Psoas muscle (tissue), 8 donors: ENCODE measurements around the gene PCDHGA8. TPM values are rescaled to one million over a fixed set of nuclear protein-coding genes. Genes with fewer than 3 reads are reported as not detected.
"Not testable (repeated sequence)": the region's sequence is repeated elsewhere in the genome, so short reads cannot be mapped to it uniquely, and the experiment has no call there.

Source experiments
- ATAC-seq, 4 donors: fragments of 200-7000 bp; cut with Tn5 transposase; one replicate each; pipeline ENCODE4 v1.9.1; 2020; ENCODE audit warnings: moderate library complexity in 3 of 4, mild to moderate bottlenecking in 2 of 4
- DNase-seq, 2 donors: peaks; one replicate each; pipeline ENCODE4 v3.0.0-alpha.2; 2020
- H3K27ac ChIP-seq: fragments of 200-600 bp; one replicate; pipeline ENCODE4 v1.8.0; 2022
- H3K27me3 ChIP-seq, 3 donors: fragments of 200-600 bp in 1 of 3; one replicate each; pipeline versions ENCODE4 v1.6.1 to v1.8.0; 2013 to 2022; ENCODE audit warnings: low read length in 2 of 3, mild to moderate bottlenecking in 2 of 3, moderate library complexity in 1 of 3; ENCODE audit not compliant: insufficient read depth in 3 of 3
- H3K36me3 ChIP-seq, 2 donors: fragments of 200-600 bp in 1 of 2; one replicate each; pipeline versions ENCODE4 v1.6.1 to v1.8.0; 2013 to 2022; ENCODE audit warnings: low read depth in 1 of 2, mild to moderate bottlenecking in 1 of 2, moderate library complexity in 1 of 2; ENCODE audit not compliant: insufficient read depth in 1 of 2
- H3K4me1 ChIP-seq: fragments of 200-600 bp; one replicate; pipeline ENCODE4 v1.8.0; 2022
- H3K4me3 ChIP-seq: fragments of 200-600 bp; one replicate; pipeline ENCODE4 v1.8.0; 2022; ENCODE audit warnings: mild to moderate bottlenecking
- H3K9me3 ChIP-seq: fragments of 200-600 bp; one replicate; pipeline ENCODE4 v1.8.0; 2022
- WGBS, 3 donors: extraction: QIAGEN DNeasy Blood & Tissue Kit; methylation state at CpG; one replicate each; pipeline versions ENCODE4 v1.1.6 to v1.1.7; 2013; 5-methylcytosine and 5-hydroxymethylcytosine counted together
- intact Hi-C, 2 donors: fragments of 100-400 bp; cut with DNase I; formaldehyde crosslinking; loops; one replicate each; pipeline versions ENCODE4 v1.11.0 to v1.14.2; 2022
- polyA plus RNA-seq, 3 donors: library from polyadenylated mRNA; stranded (reverse); fragments of 200-250 nt; gene quantifications; one replicate each; pipeline ENCODE4 v1.2.3, GENCODE V29; 2013
- total RNA-seq, 4 donors: library from RNA; stranded (reverse); fragmentation: NEBNext Ultra II Directional in 2 of 4; extraction: Animal tissue kit (Norgen Biotek cat#: 25700) in 2 of 4; gene quantifications; one replicate each; pipeline versions ENCODE4 v1.2.1 to v1.2.4, GENCODE V29; 2021 to 2023
- TF ChIP-seq, protein P1 (sequence below): fragments of 200-600 bp; IDR thresholded peaks from one replicate; pipeline ENCODE4 v1.8.0; 2022; ENCODE audit warnings: antibody characterized with exemption
- donor health status: healthy with polysubstance abuse.
- donor health status: DM: no; HTN: no; CAD: no; lungs with moderate emphysema.
- donor health status: Bipolar disorder and iron deficiency.
- donor health status: healthy.
- donor health status: DM: yes; HTN: yes; CAD: no.
- donor health status: DM: no; HTN: no; CAD: no.
- donor health status: DM: no; HTN: no; CAD: no.
- donor health status: DM: yes; HTN: yes; CAD: no.

The PCDHGA8 gene
- total and polyA plus RNA-seq, 7 donors = 0.04 to 1.6 (median 0.82) TPM

DNA sequence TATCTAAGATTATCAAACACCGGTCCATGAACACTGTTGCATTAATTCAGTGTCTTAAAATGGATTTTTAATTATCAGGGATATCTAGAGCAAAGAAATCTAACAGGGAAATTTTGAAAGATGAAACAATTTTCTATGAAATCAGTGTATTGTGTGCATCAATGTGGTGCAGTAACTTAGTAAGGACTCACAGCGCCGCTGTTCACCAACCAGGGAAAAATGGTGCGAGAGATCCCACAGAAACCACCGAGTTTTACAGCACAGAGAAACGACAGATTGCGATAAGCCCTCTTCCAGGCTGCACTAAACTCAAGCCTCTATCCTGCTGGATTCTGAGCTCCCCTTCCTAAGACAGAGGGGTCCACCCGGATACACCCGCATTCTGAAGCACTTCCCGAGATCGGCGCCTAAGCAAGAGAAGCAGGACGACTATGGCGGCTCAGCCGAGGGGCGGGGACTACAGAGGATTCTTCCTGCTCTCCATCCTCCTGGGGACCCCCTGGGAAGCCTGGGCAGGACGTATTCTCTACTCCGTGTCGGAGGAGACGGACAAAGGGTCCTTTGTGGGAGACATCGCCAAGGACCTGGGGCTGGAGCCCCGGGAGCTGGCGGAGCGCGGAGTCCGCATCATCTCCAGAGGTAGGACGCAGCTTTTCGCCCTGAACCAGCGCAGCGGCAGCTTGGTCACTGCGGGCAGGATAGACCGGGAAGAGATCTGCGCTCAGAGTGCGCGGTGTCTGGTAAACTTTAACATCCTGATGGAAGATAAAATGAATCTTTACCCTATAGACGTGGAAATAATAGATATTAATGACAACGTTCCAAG is 9.8 kb upstream of the PCDHGA8 start, which contains the start of gene PCDHGA7:
TSS of gene PCDHGA7 (plus strand) at position 274 of the 826 bp plus-strand sequence. CDS start at position 432, 158 bp downstream.
- intact Hi-C loops = no loop called here
- Histone ChIP-seq H3K27me3 (peaks cover 0 to 28% (median 2%) of the 10 kb centered on the region in 3 donors), H3K36me3 (no peaks in the 10 kb centered on the region), H3K4me3 (peak within 1 kb of the TSS; percentile 58), H3K4me1 (no peaks in the 10 kb centered on the region), H3K27ac (no peak within 1 kb of the TSS), H3K9me3 (no peaks in the 10 kb centered on the region)
- DNase-seq (no peak), ATAC-seq (peak in 3 of 4 donors; percentile 49 to 77 (median 72))
- TF ChIP-seq, protein P1, sequence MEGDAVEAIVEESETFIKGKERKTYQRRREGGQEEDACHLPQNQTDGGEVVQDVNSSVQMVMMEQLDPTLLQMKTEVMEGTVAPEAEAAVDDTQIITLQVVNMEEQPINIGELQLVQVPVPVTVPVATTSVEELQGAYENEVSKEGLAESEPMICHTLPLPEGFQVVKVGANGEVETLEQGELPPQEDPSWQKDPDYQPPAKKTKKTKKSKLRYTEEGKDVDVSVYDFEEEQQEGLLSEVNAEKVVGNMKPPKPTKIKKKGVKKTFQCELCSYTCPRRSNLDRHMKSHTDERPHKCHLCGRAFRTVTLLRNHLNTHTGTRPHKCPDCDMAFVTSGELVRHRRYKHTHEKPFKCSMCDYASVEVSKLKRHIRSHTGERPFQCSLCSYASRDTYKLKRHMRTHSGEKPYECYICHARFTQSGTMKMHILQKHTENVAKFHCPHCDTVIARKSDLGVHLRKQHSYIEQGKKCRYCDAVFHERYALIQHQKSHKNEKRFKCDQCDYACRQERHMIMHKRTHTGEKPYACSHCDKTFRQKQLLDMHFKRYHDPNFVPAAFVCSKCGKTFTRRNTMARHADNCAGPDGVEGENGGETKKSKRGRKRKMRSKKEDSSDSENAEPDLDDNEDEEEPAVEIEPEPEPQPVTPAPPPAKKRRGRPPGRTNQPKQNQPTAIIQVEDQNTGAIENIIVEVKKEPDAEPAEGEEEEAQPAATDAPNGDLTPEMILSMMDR = peak; percentile 35
- 18 to 22% (median 20%) methylated on average over 37 of the region's 37 CpGs for WGBS, 3 donors

DNA sequence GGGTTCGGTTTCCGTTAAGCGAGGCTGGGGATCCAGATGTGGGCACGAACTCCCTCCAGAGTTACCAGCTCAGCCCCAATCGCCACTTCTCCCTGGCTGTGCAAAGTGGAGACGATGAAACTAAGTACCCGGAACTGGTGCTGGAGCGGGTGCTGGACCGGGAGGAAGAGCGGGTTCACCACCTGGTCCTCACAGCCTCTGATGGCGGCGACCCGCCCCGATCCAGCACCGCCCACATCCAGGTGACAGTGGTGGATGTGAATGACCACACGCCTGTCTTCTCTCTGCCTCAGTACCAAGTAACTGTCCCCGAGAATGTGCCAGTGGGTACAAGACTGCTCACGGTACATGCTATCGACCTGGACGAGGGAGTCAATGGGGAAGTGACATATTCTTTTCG is 9.1 kb upstream of the PCDHGA8 start:
- Histone ChIP-seq H3K27me3 (peaks cover 0 to 29% (median 2%) of the 10 kb centered on the region in 3 donors), H3K27ac (no peak overlapping the region), H3K9me3 (no peaks in the 10 kb centered on the region), H3K36me3 (no peaks in the 10 kb centered on the region), H3K4me3 (peak overlapping the region; percentile 58), H3K4me1 (no peaks in the 10 kb centered on the region)
- ATAC-seq = no peak
- no peak for DNase-seq
- WGBS, 3 donors = 38 to 47% (median 45%) methylated on average over 21 of the region's 21 CpGs
- TF ChIP-seq, protein P1 = no peak
- intact Hi-C loops = no loop called here

DNA sequence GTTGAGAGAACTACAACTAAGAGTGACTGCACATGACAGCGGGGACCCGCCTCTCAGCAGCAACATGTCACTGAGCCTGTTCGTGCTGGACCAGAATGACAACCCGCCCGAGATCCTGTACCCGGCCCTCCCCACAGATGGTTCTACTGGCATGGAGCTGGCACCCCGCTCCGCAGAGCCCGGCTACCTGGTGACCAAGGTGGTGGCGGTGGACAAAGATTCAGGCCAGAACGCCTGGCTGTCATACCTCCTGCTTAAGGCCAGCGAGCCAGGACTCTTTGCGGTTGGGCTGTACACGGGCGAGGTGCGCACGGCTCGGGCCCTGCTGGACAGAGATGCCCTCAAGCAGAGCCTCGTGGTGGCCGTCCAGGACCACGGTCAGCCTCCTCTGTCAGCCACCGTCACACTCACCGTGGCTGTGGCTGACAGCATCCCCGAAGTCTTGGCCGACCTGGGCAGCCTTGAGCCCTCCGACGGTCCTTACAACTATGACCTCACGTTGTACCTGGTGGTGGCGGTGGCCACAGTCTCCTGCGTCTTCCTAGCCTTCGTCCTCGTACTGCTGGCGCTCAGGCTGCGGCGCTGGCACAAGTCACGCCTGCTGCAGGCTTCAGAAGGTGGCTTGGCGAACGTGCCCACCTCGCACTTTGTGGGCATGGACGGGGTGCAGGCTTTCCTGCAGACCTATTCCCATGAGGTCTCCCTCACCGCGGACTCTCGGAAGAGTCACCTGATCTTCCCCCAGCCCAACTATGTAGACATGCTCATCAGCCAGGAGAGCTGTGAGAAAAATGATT is 7.8 kb upstream of the PCDHGA8 start:
- Histone ChIP-seq H3K9me3 (no peaks in the 10 kb centered on the region), H3K4me1 (no peaks in the 10 kb centered on the region), H3K27ac (no peak overlapping the region), H3K4me3 (no peak overlapping the region), H3K36me3 (no peaks in the 10 kb centered on the region), H3K27me3 (peaks cover 0 to 38% (median 7%) of the 10 kb centered on the region in 3 donors)
- ATAC-seq = no peak
- TF ChIP-seq, protein P1 = no peak
- intact Hi-C loops = no loop called here
- DNase-seq = no peak
- WGBS, 3 donors = 49 to 63% (median 49%) methylated on average over 41 to 43 of the region's 43 CpGs

DNA sequence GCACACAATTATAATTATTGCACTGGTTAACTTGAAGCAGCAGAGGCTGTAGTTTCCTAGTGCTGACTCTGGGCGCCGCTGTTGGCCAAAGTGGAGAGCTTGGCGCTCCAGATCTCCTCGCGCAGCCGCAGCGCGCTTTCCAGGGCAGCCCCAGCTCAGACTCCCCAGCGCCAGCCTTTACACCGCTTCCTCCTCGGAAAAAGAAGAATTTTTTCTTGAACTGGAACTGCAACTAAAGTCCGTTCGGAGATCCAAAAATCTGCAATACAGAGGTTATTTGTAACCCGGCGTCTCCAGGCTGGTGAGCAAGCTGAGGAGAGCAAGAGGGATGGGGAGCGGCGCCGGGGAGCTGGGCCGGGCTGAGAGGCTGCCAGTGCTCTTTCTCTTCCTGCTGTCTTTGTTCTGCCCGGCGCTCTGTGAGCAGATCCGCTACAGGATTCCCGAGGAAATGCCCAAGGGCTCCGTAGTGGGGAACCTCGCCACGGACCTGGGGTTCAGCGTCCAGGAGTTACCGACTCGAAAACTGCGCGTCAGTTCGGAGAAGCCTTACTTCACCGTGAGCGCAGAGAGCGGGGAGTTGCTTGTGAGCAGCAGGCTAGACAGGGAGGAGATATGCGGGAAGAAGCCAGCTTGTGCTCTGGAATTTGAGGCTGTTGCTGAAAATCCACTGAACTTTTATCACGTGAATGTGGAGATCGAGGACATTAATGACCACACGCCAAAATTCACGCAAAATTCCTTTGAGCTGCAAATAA is 4.7 kb upstream of the PCDHGA8 start, which contains the start of gene PCDHGB4:
TSS of gene PCDHGB4 (plus strand) at position 142 of the 755 bp plus-strand sequence. CDS start at position 329, 187 bp downstream.
- H3K4me3 ChIP-seq = peak within 1 kb of the TSS; percentile 55
- ATAC-seq (peak; percentile 86 to 94 (median 90)), DNase-seq (peak; percentile 40 to 73)
- H3K27ac ChIP-seq, H3K36me3 ChIP-seq, intact Hi-C loops, H3K9me3 ChIP-seq, H3K4me1 ChIP-seq: not testable (repeated sequence)
- WGBS, 3 donors = 6 to 13% (median 12%) methylated on average over 20 to 21 of the region's 40 CpGs
- peaks cover 0 to 40% (median 12%) of the 10 kb centered on the region in 3 donors for H3K27me3 ChIP-seq
- TF ChIP-seq, protein P1 = peak; percentile 54
